22Rv1 (cell line): ENCODE results near the gene RAB34.

Source experiments
- CTCF ChIP-seq: fragments of 450-650 bp; IDR thresholded peaks from 2 replicates; pipeline ENCODE4 v1.5.1; 2017; ENCODE audit warnings: mild to moderate bottlenecking
- ZFX ChIP-seq: fragments of 450-650 bp; IDR thresholded peaks from 2 replicates; pipeline ENCODE4 v1.6.1; 2017; ENCODE audit warnings: antibody characterized with exemption, borderline replicate concordance

GRCh38 chr17:28667870-28668269 lies 49.8 kb downstream of the RAB34 start:
- TF ChIP-seq CTCF (no peak), ZFX (no peak)
